ENCODE results near the gene SEPTIN3. TPM values are rescaled to one million over a fixed set of nuclear protein-coding genes. Genes with fewer than 3 reads are reported as not detected.
"Not testable (repeated sequence)": the region's sequence is repeated elsewhere in the genome, so short reads cannot be mapped to it uniquely, and the experiment has no call there.

The SEPTIN3 gene
- total RNA-seq, 4 donors from 2014 or later: 24.3 to 37.9 (median 32.8) TPM

GRCh38 chr22:41943661-41944209 lies 25.5 kb upstream of the SEPTIN3 start:
- Histone ChIP-seq H3K27ac (no peak overlapping the region), H3K4me1 (peaks cover 0 to 41% (median 18%) of the 10 kb centered on the region in 4 donors), H3K9me3 (no peaks in the 10 kb centered on the region), H3K4me3 (no peak overlapping the region), H3K27me3 (no peaks in the 10 kb centered on the region), H3K36me3 (no peaks in the 10 kb centered on the region)
- TF ChIP-seq POLR2A (IDR thresholded peaks at IDR 0.05) (no peak), EP300 (IDR thresholded peaks at IDR 0.05) (no peak)
- TF ChIP-seq, protein P1, sequence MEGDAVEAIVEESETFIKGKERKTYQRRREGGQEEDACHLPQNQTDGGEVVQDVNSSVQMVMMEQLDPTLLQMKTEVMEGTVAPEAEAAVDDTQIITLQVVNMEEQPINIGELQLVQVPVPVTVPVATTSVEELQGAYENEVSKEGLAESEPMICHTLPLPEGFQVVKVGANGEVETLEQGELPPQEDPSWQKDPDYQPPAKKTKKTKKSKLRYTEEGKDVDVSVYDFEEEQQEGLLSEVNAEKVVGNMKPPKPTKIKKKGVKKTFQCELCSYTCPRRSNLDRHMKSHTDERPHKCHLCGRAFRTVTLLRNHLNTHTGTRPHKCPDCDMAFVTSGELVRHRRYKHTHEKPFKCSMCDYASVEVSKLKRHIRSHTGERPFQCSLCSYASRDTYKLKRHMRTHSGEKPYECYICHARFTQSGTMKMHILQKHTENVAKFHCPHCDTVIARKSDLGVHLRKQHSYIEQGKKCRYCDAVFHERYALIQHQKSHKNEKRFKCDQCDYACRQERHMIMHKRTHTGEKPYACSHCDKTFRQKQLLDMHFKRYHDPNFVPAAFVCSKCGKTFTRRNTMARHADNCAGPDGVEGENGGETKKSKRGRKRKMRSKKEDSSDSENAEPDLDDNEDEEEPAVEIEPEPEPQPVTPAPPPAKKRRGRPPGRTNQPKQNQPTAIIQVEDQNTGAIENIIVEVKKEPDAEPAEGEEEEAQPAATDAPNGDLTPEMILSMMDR (IDR thresholded peaks at IDR 0.05): no peak
- WGBS, 2 donors: 81 to 91% methylated on average over 9 of the region's 9 CpGs
- DNase-seq (ENCODE audit: low spot score in 2 of 2): no peak

- peak within 1 kb of the TSS; percentile 57 to 64 (median 61) for H3K4me3 ChIP-seq
- 2 to 3% methylated on average over 26 to 49 of the region's 56 CpGs for WGBS, 2 donors
- TF ChIP-seq, protein P1 (IDR thresholded peaks at IDR 0.05): peak in 2 of 5 experiments; percentile 12 to 47
- TF ChIP-seq EP300 (IDR thresholded peaks at IDR 0.05) (peak in 1 of 2 donors; percentile 75), POLR2A (IDR thresholded peaks at IDR 0.05) (no peak)
- peaks cover 0 to 14% (median 7%) of the 10 kb centered on the region in 4 donors for H3K4me1 ChIP-seq
- no peaks in the 10 kb centered on the region for H3K27me3 ChIP-seq
- H3K36me3 ChIP-seq: no peaks in the 10 kb centered on the region
- peak within 1 kb of the TSS in 2 of 4 donors; percentile 42 to 60 for H3K27ac ChIP-seq
- H3K9me3 ChIP-seq: no peaks in the 10 kb centered on the region
- peak; percentile 75 to 86 for DNase-seq (ENCODE audit: low spot score in 2 of 2)
Measured at GRCh38 chr22:41946629-41947423, 22.4 kb upstream of the SEPTIN3 start, which contains the start of gene CENPM. TSS of gene CENPM (minus strand) at chr22:41947152. CDS start at chr22:41947076, 76 bp downstream.

GRCh38 chr22:41947424-41948080 lies 21.7 kb upstream of the SEPTIN3 start:
- Histone ChIP-seq H3K4me1 (peaks cover 0 to 14% (median 7%) of the 10 kb centered on the region in 4 donors), H3K4me3 (peak overlapping the region in 3 of 4 donors; percentile 57 to 64 (median 61)), H3K27ac (peak overlapping the region in 2 of 4 donors; percentile 42 to 60), H3K36me3 (no peaks in the 10 kb centered on the region), H3K27me3 (no peaks in the 10 kb centered on the region), H3K9me3 (no peaks in the 10 kb centered on the region)
- TF ChIP-seq, protein P1 (IDR thresholded peaks at IDR 0.05): no peak
- TF ChIP-seq POLR2A (IDR thresholded peaks at IDR 0.05) (no peak), EP300 (IDR thresholded peaks at IDR 0.05) (no peak)
- DNase-seq (ENCODE audit: low spot score in 2 of 2): no peak
- 73 to 77% methylated on average over 21 of the region's 21 CpGs for WGBS, 2 donors

- 54 to 61% methylated on average over 2 of the region's 2 CpGs for WGBS, 2 donors
- H3K9me3 ChIP-seq: no peaks in the 10 kb centered on the region
- no peak overlapping the region for H3K4me3 ChIP-seq
- no peak overlapping the region for H3K27ac ChIP-seq
- H3K36me3 ChIP-seq: no peaks in the 10 kb centered on the region
- H3K4me1 ChIP-seq: peaks cover 0 to 14% (median 7%) of the 10 kb centered on the region in 4 donors
- no peak for DNase-seq (ENCODE audit: low spot score in 2 of 2)
- no peak for TF ChIP-seq POLR2A (IDR thresholded peaks at IDR 0.05)
- TF ChIP-seq, protein P1 (IDR thresholded peaks at IDR 0.05): no peak
- no peaks in the 10 kb centered on the region for H3K27me3 ChIP-seq
Measured at GRCh38 chr22:41948142-41948541, 21.1 kb upstream of the SEPTIN3 start.

- peaks cover 0 to 14% (median 7%) of the 10 kb centered on the region in 4 donors for H3K4me1 ChIP-seq
- not testable (repeated sequence) for H3K9me3 ChIP-seq; DNase-seq (ENCODE audit: low spot score in 2 of 2); H3K27me3 ChIP-seq; H3K27ac ChIP-seq; H3K36me3 ChIP-seq; H3K4me3 ChIP-seq
- WGBS, 2 donors: 90% methylated on average over 8 of the region's 8 CpGs
Measured at GRCh38 chr22:41948928-41949296, 20.3 kb upstream of the SEPTIN3 start.

All from tibial nerve (tissue), 4 donors.